Occipital lobe (tissue), 2 donors: ENCODE measurements around the gene SYVN1. TPM values are rescaled to one million over a fixed set of nuclear protein-coding genes. Genes with fewer than 3 reads are reported as not detected.

Source experiments
- DNase-seq: peaks from one replicate; lab custom pipeline; 2025; lab: John Stamatoyannopoulos, UW
- total RNA-seq: library from RNA; depleted of rRNA; stranded (reverse); fragments of >200 nt; gene quantifications from one replicate; pipeline ENCODE4 v1.2.3, GENCODE V29; 2014

SYVN1 gene
- total RNA-seq, 1 donor from 2014 or later: 10.1 TPM

- DNase-seq: peak; percentile 34
Observed at GRCh38 chr11:65112546-65113360, 21.6 kb downstream of the SYVN1 start.

- peak; percentile 96 for DNase-seq
Observed at GRCh38 chr11:65111744-65112545, 22.4 kb downstream of the SYVN1 start, which contains the start of gene TM7SF2. Gene TM7SF2 (plus strand): TSS chr11:65111872. CDS start chr11:65112016, 144 bp downstream.

- DNase-seq: no peak
Observed at GRCh38 chr11:65111159-65111743, 23.1 kb downstream of the SYVN1 start.

- peak; percentile 81 for DNase-seq
Observed at GRCh38 chr11:65110354-65110861, 23.9 kb downstream of the SYVN1 start.

GRCh38 chr11:65109231-65110198 is 24.8 kb downstream of the SYVN1 start:
- DNase-seq: no peak

- DNase-seq: no peak
Observed at GRCh38 chr11:65108469-65109123, 25.7 kb downstream of the SYVN1 start.

- no peak for DNase-seq
Observed at GRCh38 chr11:65107751-65108468, 26.4 kb downstream of the SYVN1 start.

GRCh38 chr11:65107078-65107477 is 27.2 kb downstream of the SYVN1 start:
- DNase-seq: no peak

- DNase-seq: no peak
Observed at GRCh38 chr11:65104628-65105027, 29.7 kb downstream of the SYVN1 start.

- no peak for DNase-seq
Observed at GRCh38 chr11:65103476-65103875, 30.8 kb downstream of the SYVN1 start.

GRCh38 chr11:65102142-65103095 is 31.9 kb downstream of the SYVN1 start:
- DNase-seq: no peak

GRCh38 chr11:65100674-65101350 is 33.5 kb downstream of the SYVN1 start:
- no peak for DNase-seq

- DNase-seq: no peak
Observed at GRCh38 chr11:65096926-65097325, 37.4 kb downstream of the SYVN1 start.

- DNase-seq: peak; percentile 75
Observed at GRCh38 chr11:65095974-65096806, 38.1 kb downstream of the SYVN1 start, which contains the start of gene VPS51. Gene VPS51 (plus strand): TSS chr11:65096214. CDS start chr11:65096251, 37 bp downstream.

GRCh38 chr11:65095427-65095826 is 38.9 kb downstream of the SYVN1 start:
- DNase-seq: no peak

- DNase-seq: no peak
Observed at GRCh38 chr11:65090628-65091027, 43.7 kb downstream of the SYVN1 start.

GRCh38 chr11:65089621-65090020 is 44.7 kb downstream of the SYVN1 start:
- no peak for DNase-seq
